Stimulated activated CD4-positive, alpha-beta T cell treated with anti-CD3 and anti-CD28 coated beads, Interleukin-4, amount 100 ng/mL, for 4 hours (primary cell): ENCODE measurements around the gene KPNA2.
"Not testable (repeated sequence)": the region's sequence is repeated elsewhere in the genome, so short reads cannot be mapped to it uniquely, and the experiment has no call there.

Experiments used
- DNase-seq, 2 experiments: peaks; one replicate each; pipeline ENCODE4 v3.0.0-alpha.2; 2020

Gene KPNA2

DNA sequence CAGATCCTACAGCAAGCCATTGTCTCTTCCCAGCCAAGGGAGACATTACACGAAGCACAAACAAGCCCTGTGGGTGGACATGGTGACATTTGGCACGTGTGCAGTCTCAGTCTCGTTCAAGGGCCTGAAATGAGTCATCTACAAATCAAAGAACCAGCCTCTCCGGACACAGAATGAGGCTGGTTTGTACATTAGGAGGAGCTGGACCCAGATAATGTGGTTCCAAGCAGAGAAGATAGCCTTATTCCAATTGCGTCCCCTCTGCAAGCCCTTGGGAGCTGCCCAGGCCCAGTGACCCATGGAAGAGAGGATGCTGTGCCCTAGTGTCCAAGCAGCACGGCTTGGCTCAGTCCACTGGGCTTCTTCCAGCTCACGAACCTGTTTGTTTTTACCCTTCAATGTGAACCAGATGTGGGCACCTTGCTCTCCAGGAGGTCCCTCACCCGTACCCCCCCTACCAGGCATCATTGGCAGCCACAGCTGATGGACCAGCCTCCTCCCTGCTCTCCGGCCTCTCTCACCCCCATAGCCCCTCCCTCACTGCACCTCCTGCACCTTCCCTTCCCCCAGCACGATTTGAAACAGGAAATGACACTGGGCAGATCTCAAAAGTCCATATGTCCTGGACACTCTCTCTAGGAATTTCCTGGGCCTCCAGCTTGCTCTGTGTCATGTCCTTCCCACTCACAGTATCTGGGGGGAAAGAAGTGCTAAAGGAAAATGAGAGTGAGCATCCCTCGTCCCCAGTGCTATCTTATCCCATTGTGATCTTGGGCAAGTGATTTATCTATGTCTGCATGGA, 26.2 kb downstream of the KPNA2 start:
- no peak for DNase-seq

DNA sequence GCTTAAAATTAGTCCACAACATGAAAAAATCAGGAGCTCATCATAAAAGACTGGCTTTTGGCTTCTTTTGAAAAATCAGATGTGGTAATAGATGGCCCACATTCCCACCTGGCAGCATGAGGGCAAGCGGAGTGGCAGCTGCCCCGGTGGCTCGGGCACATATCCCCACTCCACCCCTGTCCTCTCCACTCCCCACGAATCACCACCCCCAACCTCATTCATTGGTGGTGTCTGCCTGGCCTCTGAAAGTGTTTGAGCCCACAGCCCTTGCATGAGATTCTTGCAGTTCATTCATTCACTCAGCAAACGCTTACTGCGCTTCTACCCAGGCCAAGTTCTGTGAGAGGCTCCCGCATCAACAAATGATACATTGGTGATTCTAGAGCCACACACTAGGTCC, 29.8 kb downstream of the KPNA2 start:
- not testable (repeated sequence) for DNase-seq

DNA sequence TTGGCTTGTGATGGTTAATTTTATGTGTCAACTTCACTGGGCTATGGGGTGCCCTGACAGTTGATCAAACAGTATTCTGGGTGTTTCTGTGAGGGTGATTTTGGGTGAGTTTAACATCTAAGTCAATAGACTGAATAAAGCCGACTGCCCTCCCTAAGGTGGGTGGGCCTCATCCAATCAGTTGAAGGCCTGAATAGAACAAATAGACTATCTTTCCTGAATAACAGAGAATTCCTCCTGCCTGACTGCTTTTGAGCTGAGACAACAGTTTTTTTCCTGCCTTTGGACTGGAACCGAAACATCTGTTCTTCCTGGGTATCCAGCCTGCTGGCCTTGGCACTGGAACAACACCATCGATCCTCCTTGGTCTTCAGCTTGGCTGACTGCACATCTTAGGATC, 33.0 kb downstream of the KPNA2 start:
- not testable (repeated sequence) for DNase-seq

DNA sequence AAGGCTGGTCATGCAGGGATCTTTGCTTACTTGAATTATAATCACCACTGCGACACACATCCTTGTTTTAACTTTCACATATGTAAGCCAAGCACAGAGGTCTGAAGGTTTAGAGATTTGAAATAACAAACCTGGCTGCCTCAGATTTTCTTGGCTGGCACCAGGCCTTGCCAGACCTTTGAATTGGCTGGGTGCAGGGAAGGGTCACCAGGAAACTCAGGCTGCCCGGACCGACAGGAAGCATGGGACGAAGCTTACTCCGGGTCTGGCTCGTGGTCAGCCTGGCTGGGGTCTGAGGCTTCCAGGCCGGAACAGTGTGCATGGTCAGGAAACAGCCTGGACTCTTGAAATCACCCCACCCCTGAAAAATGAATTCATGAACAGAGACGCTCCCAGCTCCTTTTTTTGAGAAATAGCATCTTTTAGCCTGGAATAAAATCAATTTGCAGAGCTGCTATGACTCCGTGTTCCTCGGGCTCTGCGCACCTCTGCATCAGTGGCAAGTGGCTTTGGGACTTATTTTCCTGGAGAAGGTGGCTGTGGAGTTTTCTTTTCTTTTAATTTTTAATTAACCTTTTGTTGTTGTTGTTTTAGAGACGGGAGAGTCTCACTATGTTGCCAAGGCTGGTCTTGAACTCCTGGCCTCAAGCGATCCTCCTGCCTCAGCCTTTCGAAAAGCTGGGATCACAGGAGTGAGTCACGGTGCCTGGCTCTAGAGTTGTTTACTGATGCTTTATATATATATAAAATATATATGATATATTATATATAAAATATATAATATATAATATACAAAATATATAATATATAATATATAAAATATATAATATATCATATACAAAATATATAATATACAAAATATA, 35.3 kb downstream of the KPNA2 start:
- DNase-seq, result not testable (repeated sequence)

DNA sequence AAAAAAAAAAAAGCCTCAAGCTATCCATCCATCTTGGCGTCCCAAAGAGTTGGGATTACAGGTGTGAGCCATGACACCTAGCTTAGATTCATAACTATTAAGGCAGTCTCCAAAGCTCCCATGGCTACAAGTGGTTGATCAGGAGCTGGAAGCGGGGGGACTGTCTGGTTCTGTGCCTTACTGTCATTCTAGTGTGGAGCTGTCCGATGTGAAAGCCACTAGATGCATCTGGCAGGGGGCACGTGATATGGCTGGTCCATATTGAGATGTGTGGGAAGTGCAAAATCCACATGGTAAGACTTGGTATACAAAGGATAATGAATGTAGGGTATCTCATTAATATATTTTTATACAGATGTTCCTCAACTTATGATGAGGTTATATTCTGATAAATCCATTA, 38.7 kb downstream of the KPNA2 start:
- DNase-seq, result no peak

DNA sequence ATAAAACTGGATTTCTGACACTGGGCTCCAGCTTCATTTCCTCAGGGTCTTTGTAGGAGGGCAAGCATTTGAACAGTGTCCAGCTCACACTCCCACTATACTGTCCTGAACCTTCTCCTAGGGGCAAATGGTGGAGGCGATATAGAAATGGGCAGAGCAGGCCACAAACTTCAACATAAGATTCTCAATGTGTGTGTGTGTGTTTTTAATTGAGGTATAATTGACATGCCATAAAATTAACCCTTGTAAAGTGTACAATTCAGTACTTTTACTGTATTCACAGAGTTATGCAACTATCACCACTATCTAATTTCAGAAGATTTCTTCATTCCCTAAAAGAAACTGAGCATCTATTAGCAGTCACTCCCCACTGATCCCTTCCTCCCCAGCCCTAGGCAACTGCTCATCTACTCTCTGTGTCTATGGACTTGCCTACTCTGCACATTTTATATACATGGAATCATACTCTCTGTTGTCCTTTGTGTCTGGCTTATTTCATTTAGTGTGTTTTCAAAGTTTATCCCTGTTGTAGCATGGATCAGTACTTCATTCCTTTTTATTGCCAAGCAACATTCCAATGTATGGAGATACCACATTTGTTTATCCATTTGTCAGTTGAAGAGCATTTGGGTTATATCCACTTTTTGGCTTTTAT, 40.5 kb downstream of the KPNA2 start:
- not testable (repeated sequence) for DNase-seq

DNA sequence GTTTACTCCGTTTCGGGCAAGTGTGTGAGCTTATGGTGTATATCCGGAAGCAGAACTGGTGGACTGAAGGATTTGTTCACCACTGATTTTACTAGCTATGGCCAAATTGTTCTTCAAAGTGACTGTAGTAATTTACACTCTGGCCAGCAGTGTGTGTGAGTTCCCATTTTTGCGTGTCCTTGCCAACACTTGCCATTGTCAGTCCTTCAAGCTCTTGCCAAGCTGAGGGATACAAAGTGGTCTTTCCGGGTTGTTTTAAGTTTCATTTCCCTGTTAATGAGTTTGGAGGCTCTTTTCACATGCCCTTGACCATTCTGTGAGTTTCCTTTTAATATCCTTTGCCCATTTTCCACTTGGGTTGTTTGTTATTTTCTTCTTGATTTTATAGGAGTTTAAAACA, 42.0 kb downstream of the KPNA2 start:
- DNase-seq, result not testable (repeated sequence)

DNA sequence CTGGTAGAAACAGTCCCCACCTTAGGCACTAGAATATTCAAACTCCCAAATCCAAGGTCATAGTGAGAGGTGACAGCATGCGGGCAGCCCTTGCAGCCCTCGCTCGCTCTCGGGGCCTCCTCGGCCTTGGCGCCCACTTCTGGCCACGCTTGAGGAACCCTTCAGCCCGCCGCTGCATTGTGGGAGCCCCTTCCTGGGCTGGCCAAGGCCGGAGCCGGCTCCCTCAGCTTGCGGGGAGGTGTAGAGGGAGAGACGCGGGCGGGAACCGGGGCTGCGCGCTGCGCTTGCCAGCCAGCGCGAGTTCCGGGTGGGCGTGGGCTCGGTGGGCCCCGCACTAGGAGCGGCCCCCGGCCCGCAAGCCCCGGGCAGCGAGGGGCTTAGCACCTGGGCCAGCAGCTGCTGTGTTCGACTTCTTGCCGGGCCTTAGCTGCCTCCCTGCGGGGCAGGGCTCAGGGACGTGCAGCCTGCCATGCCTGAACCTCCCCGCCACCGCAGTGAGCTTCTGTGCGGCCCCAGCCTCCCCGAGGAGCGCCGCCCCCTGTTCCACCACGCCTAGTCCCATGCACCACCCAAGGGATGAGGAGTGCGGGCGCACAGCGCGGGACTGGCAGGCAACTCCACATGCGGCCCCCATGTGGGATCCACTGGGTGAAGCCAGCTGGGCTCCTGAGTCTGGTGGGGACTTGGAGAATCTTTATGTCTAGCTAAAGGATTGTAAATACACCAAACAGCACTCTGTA, 45.0 kb downstream of the KPNA2 start:
- DNase-seq, result no peak

DNA sequence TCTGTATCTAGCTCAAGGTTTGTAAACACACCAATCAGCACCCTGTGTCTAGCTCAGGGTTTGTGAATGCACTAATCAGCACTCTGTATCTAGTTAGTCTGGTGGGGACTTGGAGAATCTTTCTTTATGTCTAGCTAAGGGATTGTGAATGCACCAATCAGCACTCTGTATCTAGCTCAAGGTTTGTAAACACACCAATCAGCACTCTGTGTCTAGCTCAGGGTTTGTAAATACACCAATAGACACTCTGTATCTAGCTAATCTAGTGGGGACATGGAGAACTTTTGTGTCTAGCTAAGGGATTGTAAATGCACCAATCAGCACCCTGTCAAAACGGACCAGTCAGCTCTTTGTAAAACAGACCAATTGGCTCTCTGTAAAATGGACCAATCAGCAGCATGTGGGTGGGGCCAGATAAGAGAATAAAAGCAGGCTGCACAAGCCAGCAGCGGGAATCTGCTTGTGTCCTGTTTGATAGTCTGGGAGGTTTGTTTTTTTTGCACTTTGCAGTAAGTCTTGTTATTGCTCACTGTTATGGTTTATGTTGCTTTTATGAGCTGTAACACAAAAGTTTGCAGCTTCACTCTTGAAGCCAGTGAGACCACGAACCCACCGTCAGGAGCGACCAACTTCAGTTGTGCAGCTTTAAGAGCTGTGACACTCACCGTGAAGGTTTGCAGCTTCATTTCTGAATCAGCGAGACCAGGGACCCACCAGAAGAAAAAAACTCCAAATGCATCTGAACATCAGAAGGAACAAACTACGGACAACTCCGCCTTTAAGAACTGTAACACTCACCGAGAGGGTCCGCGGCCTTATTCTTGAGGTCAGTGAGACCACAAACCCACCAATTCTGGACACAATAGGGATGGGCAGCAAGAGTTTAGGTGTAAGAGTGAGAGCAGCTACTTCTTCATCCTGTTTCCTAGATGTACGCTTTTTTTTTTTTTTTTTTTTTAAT, 46.0 kb downstream of the KPNA2 start:
- not testable (repeated sequence) for DNase-seq

DNA sequence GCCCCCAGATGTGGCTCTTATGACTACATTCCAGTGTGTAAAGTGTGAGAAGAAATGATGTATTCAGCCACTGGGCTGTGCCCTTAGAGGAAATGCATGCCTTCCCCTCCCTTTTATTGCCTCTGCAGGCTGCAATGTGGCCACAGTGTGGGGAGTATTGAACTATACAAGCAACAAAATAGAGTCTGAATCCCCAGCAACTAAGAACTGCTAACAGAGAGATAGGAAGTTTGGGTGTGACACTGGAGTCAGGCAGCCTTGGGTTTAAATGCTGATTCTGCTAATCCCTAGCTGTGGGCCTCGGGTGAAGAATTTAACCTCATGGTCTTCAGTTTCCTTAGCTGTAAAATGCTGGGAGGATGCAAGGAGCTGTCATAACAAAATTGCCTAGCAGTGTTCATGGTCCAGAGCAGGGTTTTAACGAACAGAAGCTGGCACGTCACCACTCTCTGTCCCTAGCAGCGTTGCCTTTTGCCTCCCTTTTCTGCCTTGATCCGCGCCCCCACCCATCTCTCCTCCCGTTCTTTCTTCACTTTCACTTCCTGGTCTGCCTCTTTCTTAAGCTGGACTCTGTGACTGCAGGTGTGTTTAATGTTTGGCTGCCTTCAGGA, 50.3 kb downstream of the KPNA2 start:
- DNase-seq, result no peak

DNA sequence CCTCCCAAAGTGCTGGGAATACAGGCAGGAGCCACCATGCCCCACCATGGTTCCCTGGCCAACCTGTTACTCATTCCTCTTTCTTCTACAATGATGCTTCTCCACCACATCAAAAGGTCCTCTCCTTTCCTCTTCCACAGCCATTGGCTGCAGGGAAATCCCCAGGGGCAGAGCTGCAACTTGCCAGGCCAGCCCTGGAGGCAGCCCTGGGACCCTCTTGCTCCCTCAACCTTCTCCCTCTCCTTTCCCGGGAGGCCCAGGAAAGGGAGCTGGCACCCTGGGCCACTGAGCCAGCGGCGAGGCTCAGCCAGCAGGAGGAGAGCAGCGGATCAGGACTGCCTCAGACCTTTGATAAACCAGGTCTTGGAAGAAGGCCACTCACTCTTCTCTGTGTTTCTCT, 51.1 kb downstream of the KPNA2 start:
- DNase-seq, result not testable (repeated sequence)

DNA sequence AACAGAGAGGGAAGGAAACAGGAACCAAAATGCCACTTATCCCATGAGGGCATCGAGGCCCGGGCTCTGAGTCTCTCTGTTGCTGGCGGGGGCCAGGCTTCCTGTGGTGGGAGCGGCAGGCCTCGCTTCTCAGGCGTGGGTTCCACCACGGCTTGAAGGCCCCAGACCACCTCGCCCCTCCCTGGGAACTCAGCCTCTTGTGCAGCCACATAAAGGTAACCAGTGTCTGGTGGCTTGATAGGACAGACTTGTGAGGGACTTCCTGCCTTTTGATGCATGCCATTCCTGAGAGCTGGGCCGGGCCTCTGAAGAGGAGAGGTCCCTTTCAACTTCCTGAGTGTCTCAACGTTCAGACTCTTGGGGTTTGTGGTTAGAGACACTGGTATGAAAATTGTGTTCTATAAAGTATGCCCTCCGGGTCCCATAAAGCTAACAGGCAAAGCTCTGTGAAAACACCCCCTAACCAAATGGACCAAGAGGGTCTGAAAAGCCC, 51.6 kb downstream of the KPNA2 start:
- DNase-seq, result not testable (repeated sequence)

DNA sequence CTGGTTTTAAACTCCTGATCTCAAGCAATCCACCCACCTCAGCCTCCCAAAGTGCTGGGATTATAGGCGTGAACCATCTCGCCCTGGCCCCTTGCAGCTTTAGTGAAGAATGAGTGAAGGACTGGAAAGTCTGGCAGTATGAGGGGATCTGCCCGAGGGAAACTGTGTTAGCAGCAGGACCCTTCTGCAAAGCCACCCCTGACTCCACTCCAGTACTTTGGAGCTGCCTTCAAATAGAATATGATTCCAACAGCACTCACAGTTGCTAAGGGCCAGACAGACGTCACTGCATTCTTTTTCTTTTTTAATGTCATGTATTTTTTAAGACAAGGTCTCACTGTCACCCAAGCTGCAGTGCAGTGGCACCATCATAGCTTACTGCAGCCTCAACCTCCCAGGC, 52.3 kb downstream of the KPNA2 start:
- no peak for DNase-seq

DNA sequence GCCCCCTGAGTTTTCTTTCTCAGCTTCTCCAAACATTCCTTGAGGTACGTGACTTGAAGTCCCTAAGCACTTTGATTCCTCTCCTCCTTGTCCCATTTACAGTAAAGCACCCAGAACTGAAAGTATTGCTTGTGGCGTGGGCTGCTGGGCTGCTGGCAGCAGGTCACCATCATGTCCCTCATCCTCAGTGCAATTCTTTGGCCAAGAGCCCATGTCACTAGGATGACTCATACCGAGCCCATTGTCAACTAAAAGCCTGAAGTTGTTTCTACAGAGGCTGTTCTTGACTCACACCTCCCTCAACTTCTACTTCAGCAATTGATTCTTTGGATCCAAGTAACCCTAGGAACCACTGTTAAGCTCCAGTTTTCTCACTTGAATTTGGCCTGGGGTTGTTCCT, 54.3 kb downstream of the KPNA2 start:
- DNase-seq, result no peak

DNA sequence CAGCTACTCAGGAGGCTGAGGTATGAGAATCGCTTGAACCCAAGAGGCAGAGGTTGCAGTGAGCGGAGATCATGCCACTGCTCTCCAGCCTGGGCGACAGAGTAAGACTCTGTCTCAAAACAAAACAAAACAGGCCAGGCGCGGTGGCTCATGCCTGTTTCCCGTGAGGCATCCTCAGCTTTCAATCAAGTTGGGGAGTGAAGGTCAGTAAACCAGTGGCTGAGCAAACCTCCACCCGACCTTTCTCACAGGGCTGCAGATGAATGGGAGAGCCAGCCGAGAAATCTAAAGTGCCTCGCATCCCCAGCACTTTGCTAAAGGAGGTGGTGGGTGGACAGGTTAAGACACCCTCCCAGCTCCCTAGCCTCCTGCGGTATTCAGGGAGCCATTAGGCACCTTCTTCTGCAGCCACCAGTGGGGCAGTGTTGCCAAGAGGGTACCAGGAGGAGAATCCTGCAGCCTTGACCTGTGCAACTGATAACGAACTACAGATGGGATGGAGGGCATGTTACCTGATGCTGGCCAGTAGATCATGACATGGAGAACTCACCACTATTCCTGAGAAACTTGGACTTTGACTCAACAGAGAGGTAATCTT, 59.0 kb downstream of the KPNA2 start:
- DNase-seq, result no peak

DNA sequence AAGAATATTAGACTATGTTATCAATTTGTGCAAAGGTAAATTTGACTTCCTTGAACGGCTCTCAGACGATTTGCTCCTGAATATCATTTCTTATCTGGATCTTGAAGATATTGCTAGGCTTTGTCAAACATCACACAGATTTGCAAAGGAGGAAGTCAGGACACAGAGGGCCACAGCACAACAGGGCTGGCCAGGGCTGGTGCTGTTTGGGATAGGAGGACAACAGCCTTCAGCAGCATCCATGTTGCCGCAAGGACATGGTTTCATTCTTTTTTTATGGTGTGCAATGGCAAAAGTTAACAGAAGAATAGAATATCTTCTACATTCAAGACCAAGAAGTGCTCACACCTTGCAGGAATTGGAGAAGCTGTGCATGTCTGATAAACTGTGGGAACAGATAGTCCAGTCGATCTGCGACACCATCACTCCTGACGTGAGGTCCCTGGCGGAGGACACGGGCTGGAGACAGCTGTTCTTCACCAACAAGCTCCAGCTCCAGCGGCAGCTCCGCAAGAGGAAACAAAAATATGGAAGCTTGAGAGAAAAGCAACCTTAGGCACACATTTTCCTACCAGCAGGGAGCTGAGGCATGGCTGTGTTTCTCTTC, 59.8 kb downstream of the KPNA2 start:
- DNase-seq, result no peak

DNA sequence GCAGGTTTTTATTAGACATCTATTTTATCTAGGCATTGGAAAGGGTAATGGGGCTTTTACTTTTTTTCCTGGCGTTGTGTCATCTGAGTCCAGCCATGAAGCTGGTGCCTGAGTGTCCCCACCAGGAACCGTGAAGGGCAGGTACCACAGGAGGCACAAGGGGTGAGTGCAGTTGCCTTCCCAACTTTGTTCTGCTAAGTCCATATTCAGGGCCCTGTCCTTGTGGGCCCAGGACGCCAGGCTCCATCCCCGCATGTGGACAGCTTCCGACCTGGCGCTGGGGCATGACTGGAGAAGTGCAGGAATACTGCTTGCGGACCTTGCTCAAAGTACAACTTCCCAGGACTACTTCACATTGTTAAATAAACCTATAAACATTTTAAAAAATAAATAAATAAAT, 60.6 kb downstream of the KPNA2 start:
- DNase-seq, result no peak
